Esophagus muscularis mucosa (tissue), 4 donors: ENCODE results near the gene UCP2.

ENCODE experiments used
- CTCF ChIP-seq, 3 experiments: fragments of 200-600 bp in 2 of 3; fragments of 450-650 bp in 1 of 3; sonication (generic) in 2 of 3; IDR thresholded peaks; one replicate each; pipeline ENCODE4 v1.5.1; 2017 to 2019; ENCODE audit warnings: antibody characterized with exemption in 3 of 3, mild to moderate bottlenecking in 2 of 3, moderate library complexity in 1 of 3
- EP300 ChIP-seq: sonication (generic); formaldehyde crosslinking; IDR thresholded peaks from one replicate; pipeline ENCODE4 v1.6.1; 2017; ENCODE audit warnings: antibody characterized with exemption
- POLR2A ChIP-seq: fragments of 450-650 bp; IDR thresholded peaks from one replicate; pipeline ENCODE4 v1.6.1; 2017; ENCODE audit warnings: antibody characterized with exemption, moderate library complexity, mild to moderate bottlenecking, low read depth
- POLR2AphosphoS5 ChIP-seq, 2 donors: sonication (generic); formaldehyde crosslinking; IDR thresholded peaks; one replicate each; pipeline ENCODE4 v1.6.1; 2017; ENCODE audit warnings: antibody characterized with exemption in 2 of 2

GRCh38 chr11:73972620-73973449 is 9.8 kb downstream of the UCP2 start:
- no peak for TF ChIP-seq POLR2A
- TF ChIP-seq POLR2AphosphoS5 (IDR thresholded peaks at IDR 0.05) = no peak
- no peak for TF ChIP-seq CTCF (IDR thresholded peaks at IDR 0.05)
- no peak for TF ChIP-seq EP300
